Ovary (tissue), 3 donors: ENCODE results near the gene SPPL3.

Experiments
- POLR2A ChIP-seq: fragments of 450-650 bp; IDR thresholded peaks from one replicate; pipeline ENCODE4 v1.6.1; 2017; ENCODE audit warnings: antibody characterized with exemption, mild to moderate bottlenecking, moderate library complexity
- TF ChIP-seq, protein P1 (sequence below), 3 donors: fragments of 450-650 bp in 2 of 3; fragments of 200-600 bp in 1 of 3; IDR thresholded peaks; one replicate each; pipeline versions ENCODE4 v1.5.1 to v1.8.0; 2016 to 2022; ENCODE audit warnings: antibody characterized with exemption in 3 of 3, mild to moderate bottlenecking in 1 of 3
- donor health status: DM: no; HTN: no; CAD: no.

DNA sequence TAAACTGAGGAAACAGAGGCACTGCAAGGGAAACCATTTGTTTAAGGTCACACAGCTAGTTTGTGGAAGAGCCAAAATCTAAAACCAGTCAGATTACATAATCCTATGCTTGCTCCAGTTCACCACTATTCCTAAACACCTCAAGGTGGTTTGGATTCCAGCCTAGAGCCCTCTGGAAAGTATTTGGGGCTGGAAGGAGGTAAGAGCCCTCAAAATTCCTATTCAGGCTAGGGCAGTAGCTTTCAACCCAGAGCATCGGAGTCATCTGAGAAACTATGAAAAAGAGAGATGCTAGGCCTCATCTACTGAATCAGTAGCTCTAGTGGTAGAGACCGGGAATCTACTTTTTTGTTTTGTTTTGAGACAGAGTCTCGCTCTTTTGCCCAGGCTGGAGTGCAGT is 16.0 kb upstream of the SPPL3 start:
- TF ChIP-seq, protein P1, sequence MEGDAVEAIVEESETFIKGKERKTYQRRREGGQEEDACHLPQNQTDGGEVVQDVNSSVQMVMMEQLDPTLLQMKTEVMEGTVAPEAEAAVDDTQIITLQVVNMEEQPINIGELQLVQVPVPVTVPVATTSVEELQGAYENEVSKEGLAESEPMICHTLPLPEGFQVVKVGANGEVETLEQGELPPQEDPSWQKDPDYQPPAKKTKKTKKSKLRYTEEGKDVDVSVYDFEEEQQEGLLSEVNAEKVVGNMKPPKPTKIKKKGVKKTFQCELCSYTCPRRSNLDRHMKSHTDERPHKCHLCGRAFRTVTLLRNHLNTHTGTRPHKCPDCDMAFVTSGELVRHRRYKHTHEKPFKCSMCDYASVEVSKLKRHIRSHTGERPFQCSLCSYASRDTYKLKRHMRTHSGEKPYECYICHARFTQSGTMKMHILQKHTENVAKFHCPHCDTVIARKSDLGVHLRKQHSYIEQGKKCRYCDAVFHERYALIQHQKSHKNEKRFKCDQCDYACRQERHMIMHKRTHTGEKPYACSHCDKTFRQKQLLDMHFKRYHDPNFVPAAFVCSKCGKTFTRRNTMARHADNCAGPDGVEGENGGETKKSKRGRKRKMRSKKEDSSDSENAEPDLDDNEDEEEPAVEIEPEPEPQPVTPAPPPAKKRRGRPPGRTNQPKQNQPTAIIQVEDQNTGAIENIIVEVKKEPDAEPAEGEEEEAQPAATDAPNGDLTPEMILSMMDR (IDR thresholded peaks at IDR 0.05) = no peak
- TF ChIP-seq POLR2A = no peak
